ENCODE measurements around the gene WDR33. TPM values are rescaled to one million over a fixed set of nuclear protein-coding genes. Genes with fewer than 3 reads are reported as not detected.
"Not testable (repeated sequence)": the region's sequence is repeated elsewhere in the genome, so short reads cannot be mapped to it uniquely, and the experiment has no call there.

WDR33 gene
- total RNA-seq, 1 donor from 2014 or later, result 60.1 TPM

- no peak for DNase-seq (ENCODE audit: low spot score)
Observed at GRCh38 chr2:127810156-127810618, 784 bp downstream of the WDR33 start.

GRCh38 chr2:127807678-127808353 is 3.2 kb downstream of the WDR33 start:
- no peak for DNase-seq (ENCODE audit: low spot score)

GRCh38 chr2:127806860-127807259 is 4.1 kb downstream of the WDR33 start:
- not testable (repeated sequence) for DNase-seq (ENCODE audit: low spot score)

GRCh38 chr2:127805491-127805890 is 5.5 kb downstream of the WDR33 start:
- no peak for DNase-seq (ENCODE audit: low spot score)

- no peak for DNase-seq (ENCODE audit: low spot score)
Observed at GRCh38 chr2:127799926-127800325, 11.0 kb downstream of the WDR33 start.

- DNase-seq (ENCODE audit: low spot score), result no peak
Observed at GRCh38 chr2:127796389-127796788, 14.6 kb downstream of the WDR33 start.

- not testable (repeated sequence) for DNase-seq (ENCODE audit: low spot score)
Observed at GRCh38 chr2:127794901-127795300, 16.1 kb downstream of the WDR33 start.

GRCh38 chr2:127792805-127793204 is 18.2 kb downstream of the WDR33 start:
- DNase-seq (ENCODE audit: low spot score), result no peak

GRCh38 chr2:127790694-127791529 is 20.1 kb downstream of the WDR33 start:
- DNase-seq (ENCODE audit: low spot score), result no peak

- DNase-seq (ENCODE audit: low spot score), result no peak
Observed at GRCh38 chr2:127786048-127786809, 24.7 kb downstream of the WDR33 start.

GRCh38 chr2:127784965-127785518 is 25.9 kb downstream of the WDR33 start:
- DNase-seq (ENCODE audit: low spot score), result no peak

- no peak for DNase-seq (ENCODE audit: low spot score)
Observed at GRCh38 chr2:127783101-127783500, 27.9 kb downstream of the WDR33 start.

GRCh38 chr2:127778850-127779249 is 32.1 kb downstream of the WDR33 start:
- no peak for DNase-seq (ENCODE audit: low spot score)

- no peak for DNase-seq (ENCODE audit: low spot score)
Observed at GRCh38 chr2:127778447-127778846, 32.5 kb downstream of the WDR33 start.

GRCh38 chr2:127776122-127776780 is 34.7 kb downstream of the WDR33 start:
- no peak for DNase-seq (ENCODE audit: low spot score)

GRCh38 chr2:127771756-127772155 is 39.2 kb downstream of the WDR33 start:
- no peak for DNase-seq (ENCODE audit: low spot score)

GRCh38 chr2:127770973-127771735 is 39.8 kb downstream of the WDR33 start:
- no peak for DNase-seq (ENCODE audit: low spot score)

GRCh38 chr2:127770534-127770933 is 40.4 kb downstream of the WDR33 start:
- DNase-seq (ENCODE audit: low spot score), result not testable (repeated sequence)

GRCh38 chr2:127769587-127769986 is 41.4 kb downstream of the WDR33 start:
- no peak for DNase-seq (ENCODE audit: low spot score)

- DNase-seq (ENCODE audit: low spot score), result no peak
Observed at GRCh38 chr2:127768775-127769479, 42.0 kb downstream of the WDR33 start.

All from ureter (tissue), 1 donor.